Spleen (tissue), 11 donors: ENCODE measurements around the gene ESF1. TPM values are rescaled to one million over a fixed set of nuclear protein-coding genes. Genes with fewer than 3 reads are reported as not detected.
A peak's percentile ranks its signal among the peaks of the same experiment; 100 is the strongest.

Experiments
- DNase-seq: peaks from one replicate; pipeline ENCODE4 v3.0.0-alpha.2; 2020
- H3K27ac ChIP-seq, 8 donors: fragments of 200-600 bp; sonication (generic) in 7 of 8; 1 replicate in 4 of 8; 2 replicates in 4 of 8; pipeline versions ENCODE4 v1.5.0 to v1.8.0; 2016 to 2021; ENCODE audit warnings: inconsistent platforms in 4 of 8, mild to moderate bottlenecking in 4 of 8, moderate library complexity in 1 of 8
- H3K27me3 ChIP-seq, 7 donors: fragments of 200-600 bp; sonication (generic) in 6 of 7; replicated peaks in 1 of 7; 1 replicate in 4 of 7; 2 replicates in 3 of 7; pipeline versions ENCODE4 v1.5.0 to v1.8.0; 2016 to 2021; ENCODE audit warnings: inconsistent platforms in 3 of 7, mild to moderate bottlenecking in 1 of 7
- H3K36me3 ChIP-seq, 6 donors: fragments of 200-600 bp; sonication (generic) in 5 of 6; 1 replicate in 4 of 6; 2 replicates in 2 of 6; pipeline versions ENCODE4 v1.5.0 to v1.8.0; 2016 to 2021; ENCODE audit warnings: inconsistent platforms in 2 of 6
- H3K4me1 ChIP-seq, 6 donors: fragments of 200-600 bp; sonication (generic) in 5 of 6; 1 replicate in 3 of 6; 2 replicates in 3 of 6; pipeline versions ENCODE4 v1.5.0 to v1.8.0; 2016 to 2021; ENCODE audit warnings: inconsistent platforms in 3 of 6
- H3K4me3 ChIP-seq, 8 donors: fragments of 200-600 bp; sonication (generic) in 7 of 8; 1 replicate in 4 of 8; 2 replicates in 4 of 8; pipeline versions ENCODE4 v1.5.0 to v1.8.0; 2016 to 2021; ENCODE audit warnings: inconsistent platforms in 4 of 8, mild to moderate bottlenecking in 4 of 8, moderate library complexity in 2 of 8
- H3K9me3 ChIP-seq, 8 donors: fragments of 200-600 bp; sonication (generic) in 7 of 8; 1 replicate in 4 of 8; 2 replicates in 4 of 8; pipeline versions ENCODE4 v1.5.0 to v1.8.0; 2016 to 2021; ENCODE audit warnings: inconsistent platforms in 4 of 8
- CTCF ChIP-seq, 11 experiments: fragments of 200-600 bp in 7 of 11; fragments of 450-650 bp in 4 of 11; sonication (generic) in 4 of 11; IDR thresholded peaks in 8 of 11; conservative IDR thresholded peaks in 3 of 11; 1 replicate in 7 of 11; 2 replicates in 4 of 11; pipeline versions ENCODE4 v1.4.0 to v1.8.0; 2016 to 2021; ENCODE audit warnings: antibody characterized with exemption in 11 of 11, inconsistent platforms in 4 of 11, mild to moderate bottlenecking in 1 of 11
- POLR2A ChIP-seq, 3 donors: fragments of 450-650 bp; IDR thresholded peaks; one replicate each; pipeline ENCODE4 v1.5.1; 2017; ENCODE audit warnings: antibody characterized with exemption in 3 of 3, mild to moderate bottlenecking in 1 of 3
- POLR2AphosphoS5 ChIP-seq, 3 donors: sonication (generic); formaldehyde crosslinking; IDR thresholded peaks; one replicate each; pipeline ENCODE4 v1.5.1; 2017; ENCODE audit warnings: antibody characterized with exemption in 3 of 3
- WGBS, 5 donors: extraction: QIAGEN DNeasy Blood & Tissue Kit in 3 of 5; methylation state at CpG; one replicate each; pipeline versions ENCODE4 v1.1.5 to v1.1.7; 2013 to 2018; 5-methylcytosine and 5-hydroxymethylcytosine counted together
- intact Hi-C: fragments of 100-400 bp; cut with DNase I; formaldehyde crosslinking; loops from one replicate; pipeline ENCODE4 v1.15.0; 2023; ENCODE audit warnings: low total_unique reads
- polyA plus RNA-seq, 3 donors: library from polyadenylated mRNA; stranded (reverse); fragments of 200-250 nt; gene quantifications; one replicate each; pipeline ENCODE4 v1.2.1, GENCODE V29; 2013
- total RNA-seq, 7 donors: library from RNA; depleted of rRNA in 3 of 7; stranded (reverse); fragments of >200 nt in 3 of 7; fragmentation: NEBNext Ultra II Directional in 4 of 7; extraction: Animal tissue kit (Norgen Biotek cat#: 25700) in 4 of 7; gene quantifications; one replicate each; pipeline versions ENCODE4 v1.1.0 to v1.2.1, GENCODE V29; 2016 to 2021
- donor health status: healthy with polysubstance abuse.
- donor health status: DM: no; HTN: no; CAD: no; lungs with moderate emphysema.
- donor health status: DM: no; HTN: no; CAD: no.
- donor health status: Bipolar disorder and iron deficiency.
- donor health status: healthy.
- donor health status: DM: no; HTN: no; CAD: no.
- donor health status: DM: yes; HTN: yes; CAD: no.

Gene ESF1
- total and polyA plus RNA-seq, 10 donors: 6.9 to 15.6 (median 13.1) TPM

- no peak overlapping the region for H3K4me3 ChIP-seq
- no peaks in the 10 kb centered on the region for H3K36me3 ChIP-seq
- no peak for TF ChIP-seq POLR2AphosphoS5 (IDR thresholded peaks at IDR 0.05)
- H3K4me1 ChIP-seq: no peaks in the 10 kb centered on the region
- H3K9me3 ChIP-seq: no peaks in the 10 kb centered on the region
- no peak for DNase-seq
- no peaks in the 10 kb centered on the region for H3K27me3 ChIP-seq
- whole genome bisulfite sequencing, 5 donors: 56 to 76% (median 61%) methylated on average over 1 of the region's 1 CpG
- H3K27ac ChIP-seq: peak overlapping the region in 1 of 8 donors; percentile 7
- intact Hi-C loops: no loop called here
Observed at GRCh38 chr20:13671916-13672378, 112.8 kb downstream of the ESF1 start.

DNA sequence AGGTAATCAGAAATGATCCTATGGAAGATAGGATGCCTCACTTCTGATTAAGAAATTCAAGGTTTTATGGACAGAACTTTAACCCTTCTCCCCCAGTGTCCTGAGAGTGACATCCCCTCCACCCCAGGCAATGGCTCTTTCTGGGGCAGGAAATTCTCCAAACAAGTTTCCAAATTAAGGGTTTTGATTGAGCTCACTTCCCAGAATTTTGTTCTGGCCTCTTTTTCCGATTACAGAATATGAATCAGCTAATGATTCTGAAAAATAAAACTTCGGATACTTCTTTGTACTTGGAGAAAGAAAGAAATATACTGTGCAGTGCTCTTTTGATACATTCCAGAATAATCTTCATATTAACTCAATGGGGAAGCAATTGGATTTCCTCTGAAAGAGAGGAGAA is 113.2 kb downstream of the ESF1 start:
- TF ChIP-seq POLR2AphosphoS5 (IDR thresholded peaks at IDR 0.05) (no peak), POLR2A (IDR thresholded peaks at IDR 0.05) (no peak), CTCF (IDR thresholded peaks at IDR 0.05 in 8 of 11, conservative IDR thresholded peaks at IDR 0.05 in 3 of 11) (no peak)
- no peaks in the 10 kb centered on the region for H3K36me3 ChIP-seq
- WGBS, 5 donors: 67 to 86% (median 75%) methylated on average over 2 of the region's 2 CpGs
- no peak overlapping the region for H3K27ac ChIP-seq
- H3K4me3 ChIP-seq: no peak overlapping the region
- H3K9me3 ChIP-seq: no peaks in the 10 kb centered on the region
- intact Hi-C loops: no loop called here
- DNase-seq: no peak
- no peaks in the 10 kb centered on the region for H3K27me3 ChIP-seq
- H3K4me1 ChIP-seq: no peaks in the 10 kb centered on the region

DNA sequence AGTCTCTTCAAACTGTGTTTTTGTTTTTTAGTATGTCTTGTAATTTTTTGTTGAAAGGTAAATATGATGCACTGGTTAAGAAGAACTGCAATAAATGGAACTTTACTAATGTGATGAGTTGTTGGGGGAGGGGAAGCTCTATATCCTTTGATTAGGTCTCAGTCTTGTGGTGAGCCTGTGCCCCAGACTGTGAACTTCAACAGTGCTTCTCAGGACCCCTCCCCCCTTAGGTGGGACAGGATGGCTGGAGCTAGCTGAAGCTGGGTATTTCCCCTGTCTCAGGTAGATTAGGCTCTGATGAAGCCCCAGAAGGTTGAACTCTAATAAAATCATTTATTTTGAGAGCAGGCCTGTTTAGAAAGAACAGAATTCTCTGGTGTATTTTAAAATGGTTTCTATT is 114.6 kb downstream of the ESF1 start:
- H3K27me3 ChIP-seq: no peaks in the 10 kb centered on the region
- no peak overlapping the region for H3K4me3 ChIP-seq
- no peaks in the 10 kb centered on the region for H3K4me1 ChIP-seq
- intact Hi-C loops: no loop called here
- H3K36me3 ChIP-seq: no peaks in the 10 kb centered on the region
- DNase-seq: no peak
- H3K27ac ChIP-seq: no peak overlapping the region
- H3K9me3 ChIP-seq: no peaks in the 10 kb centered on the region
- TF ChIP-seq POLR2AphosphoS5 (IDR thresholded peaks at IDR 0.05) (no peak), CTCF (IDR thresholded peaks at IDR 0.05 in 8 of 11, conservative IDR thresholded peaks at IDR 0.05 in 3 of 11) (no peak), POLR2A (IDR thresholded peaks at IDR 0.05) (no peak)

- no peak overlapping the region for H3K4me3 ChIP-seq
- 88 to 93% (median 89%) methylated on average over 7 of the region's 7 CpGs for WGBS, 5 donors
- no peak overlapping the region for H3K27ac ChIP-seq
- no peaks in the 10 kb centered on the region for H3K27me3 ChIP-seq
- H3K4me1 ChIP-seq: no peaks in the 10 kb centered on the region
- TF ChIP-seq CTCF (IDR thresholded peaks at IDR 0.05 in 8 of 11, conservative IDR thresholded peaks at IDR 0.05 in 3 of 11): no peak
- no peak for TF ChIP-seq POLR2A (IDR thresholded peaks at IDR 0.05)
- no peak for TF ChIP-seq POLR2AphosphoS5 (IDR thresholded peaks at IDR 0.05)
- intact Hi-C loops: no loop called here
- DNase-seq: no peak
- H3K9me3 ChIP-seq: no peaks in the 10 kb centered on the region
- H3K36me3 ChIP-seq: no peaks in the 10 kb centered on the region
Observed at GRCh38 chr20:13665709-13666395, 118.9 kb downstream of the ESF1 start.

Other genes starting within 250 kb of the ESF1 start
- 10 to 100 TPM; 13.3 to 21.5 (median 17.4) TPM for gene TASP1, start 146.0 kb downstream of the ESF1 start, total RNA-seq
- gene TASP1, start 146.0 kb downstream of the ESF1 start, polyA plus RNA-seq: 1 to 10 TPM; 6.3 to 9.8 (median 8.8) TPM
- 10 to 100 TPM; 11.5 to 31.0 (median 27.6) TPM for gene NDUFAF5, start 109 bp upstream of the ESF1 start, total RNA-seq
- gene NDUFAF5, start 109 bp upstream of the ESF1 start, polyA plus RNA-seq: 10 to 100 TPM; 17.8 to 37.2 (median 23.3) TPM
- not detected for gene SEL1L2, start 205.7 kb upstream of the ESF1 start, total RNA-seq
- gene SEL1L2, start 205.7 kb upstream of the ESF1 start, polyA plus RNA-seq: under 1 TPM in 1 of 3 donors, not detected in 2; 0.22 TPM
- 1 to 10 TPM; 2.0 to 4.7 (median 3.8) TPM for gene MACROD2, start 210.6 kb upstream of the ESF1 start, total RNA-seq
- 1 to 10 TPM; 1.5 to 4.1 (median 2.2) TPM for gene MACROD2, start 210.6 kb upstream of the ESF1 start, polyA plus RNA-seq